Left cardiac atrium (tissue), 4 donors: Measurements from ENCODE around the gene IL18R1. TPM values are rescaled to one million over a fixed set of nuclear protein-coding genes. Genes with fewer than 3 reads are reported as not detected.
A peak's percentile ranks its signal among the peaks of the same experiment; 100 is the strongest.

ENCODE experiments used
- ATAC-seq, 2 donors: fragments of 200-7000 bp; cut with Tn5 transposase; one replicate each; pipeline ENCODE4 v1.9.1; 2020; ENCODE audit warnings: mild to moderate bottlenecking in 2 of 2, moderate library complexity in 2 of 2
- DNase-seq: peaks from one replicate; pipeline ENCODE4 v3.0.0-alpha.2; 2020
- intact Hi-C, 2 donors: fragments of 100-400 bp; cut with DNase I; formaldehyde crosslinking; loops; one replicate each; pipeline versions ENCODE4 v1.14.1 to v1.15.1; 2022 to 2023
- total RNA-seq, 2 donors: library from RNA; stranded (reverse); fragmentation: NEBNext Ultra II Directional; extraction: Animal tissue kit (Norgen Biotek cat#: 25700); gene quantifications; one replicate each; pipeline ENCODE4 v1.2.1, GENCODE V29; 2021
- donor health status: DM: no; HTN: yes; CAD: no.
- donor health status: DM: no; HTN: yes; CAD: no; lungs with severe emphysema.
- donor health status: DM: yes; HTN: yes; CAD: no.
- donor health status: Dilated cardiomyopathy.

Gene IL18R1
- total RNA-seq, 2 donors from 2014 or later, result 1.2 to 5.5 TPM

DNA sequence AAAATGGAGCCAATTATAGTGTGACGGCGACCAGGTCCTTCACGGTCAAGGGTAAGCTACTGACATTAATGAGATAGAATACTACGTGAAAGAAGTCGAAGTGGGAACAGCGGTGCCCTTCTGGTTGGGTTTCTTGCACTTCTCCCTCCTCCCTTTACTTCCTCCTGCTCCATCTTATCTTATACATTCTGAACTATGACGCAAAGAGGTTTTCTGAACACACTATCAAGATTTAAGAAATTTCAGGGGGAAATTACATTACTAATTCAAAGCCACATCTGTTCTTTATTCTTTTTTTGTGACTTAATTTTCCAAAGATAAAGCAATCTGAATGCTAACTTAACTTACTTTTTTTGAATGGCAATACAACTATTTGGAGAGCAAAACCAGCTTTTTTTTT lies 14.8 kb upstream of the IL18R1 start:
- ATAC-seq (no peak), DNase-seq (no peak)
- intact Hi-C loops, result no loop called here

- DNase-seq (no peak), ATAC-seq (no peak)
- intact Hi-C loops, result no loop called here
These were observed 12.7 kb upstream of the IL18R1 start for GRCh38 chr2:102342888-102343287.

- intact Hi-C loops, result no loop called here
- ATAC-seq (no peak), DNase-seq (no peak)
These were observed 11.2 kb upstream of the IL18R1 start for GRCh38 chr2:102344397-102344796.

- ATAC-seq, result no peak
- intact Hi-C loops, result no loop called here
- no peak for DNase-seq
These were observed 10.2 kb upstream of the IL18R1 start for GRCh38 chr2:102345329-102345920.

DNA sequence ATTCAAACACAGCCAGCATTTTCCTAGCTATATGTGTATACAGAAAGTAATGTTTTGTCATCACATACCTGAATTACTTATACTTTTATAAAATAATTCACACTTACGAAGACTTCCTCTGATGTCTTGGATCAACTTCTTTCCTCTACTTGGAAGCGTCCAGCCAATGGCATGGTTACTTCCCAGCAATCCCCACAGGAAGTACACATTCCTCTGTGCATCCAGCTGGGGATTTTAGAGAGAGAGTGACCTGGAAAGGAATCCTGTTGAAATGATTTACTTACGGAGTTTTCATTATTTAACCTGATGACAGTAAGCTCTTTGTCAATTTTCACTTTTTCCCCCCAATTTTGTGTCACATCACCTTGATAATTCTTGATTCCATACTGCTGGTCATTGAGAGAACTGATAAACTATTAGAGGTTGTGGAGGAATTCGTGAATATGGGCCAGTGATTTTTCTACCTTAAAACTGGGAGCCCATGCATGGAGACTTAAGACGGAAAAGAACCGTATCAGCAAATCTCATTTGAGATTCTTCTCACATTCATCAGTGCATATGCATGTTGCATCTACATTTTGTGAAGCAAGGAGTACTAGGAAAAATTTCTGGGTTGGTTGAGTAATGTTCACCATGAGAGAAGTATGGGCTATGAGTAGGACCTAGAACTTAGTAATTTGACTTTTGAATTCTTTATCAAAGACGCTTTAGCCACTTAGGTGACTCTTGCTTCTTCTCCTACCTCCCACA lies 9.0 kb upstream of the IL18R1 start:
- ATAC-seq (no peak), DNase-seq (no peak)
- intact Hi-C loops, result no loop called here

GRCh38 chr2:102350137-102350793 lies 5.3 kb upstream of the IL18R1 start:
- ATAC-seq (no peak), DNase-seq (no peak)
- intact Hi-C loops, result loop anchor here in 1 of 2 donors (10.0 kb wide), 1 partner anchor 335 kb away; no protein-coding TSS in a partner anchor

DNA sequence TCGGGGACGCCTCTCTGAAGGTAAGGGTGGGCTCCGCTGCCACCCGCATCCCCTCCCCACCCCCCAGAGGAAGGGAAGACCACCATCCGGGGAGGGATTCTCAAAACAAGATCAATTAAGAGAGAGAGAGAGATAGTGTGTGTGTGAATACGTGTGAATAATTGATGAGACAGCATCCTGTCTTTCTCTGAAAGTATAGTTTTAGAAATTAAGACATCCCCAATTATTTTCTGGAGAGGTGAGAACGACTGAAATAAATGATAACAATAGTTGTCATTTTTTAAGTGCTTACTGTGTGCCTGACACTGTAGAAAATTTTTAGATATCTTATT lies 751 bp downstream of the IL18R1 start:
- intact Hi-C loops, result loop anchor here in 1 of 2 donors (5.0 to 10.0 kb wide), 2 partner anchors 109 to 342 kb away; no protein-coding TSS in a partner anchor
- no peak for ATAC-seq
- DNase-seq, result no peak

- intact Hi-C loops, result loop anchor here in 1 of 2 donors (5.0 to 10.0 kb wide), 2 partner anchors 109 to 342 kb away; no protein-coding TSS in a partner anchor
- ATAC-seq, result no peak
- DNase-seq, result no peak
These were observed 1.1 kb downstream of the IL18R1 start for GRCh38 chr2:102356741-102357140.

DNA sequence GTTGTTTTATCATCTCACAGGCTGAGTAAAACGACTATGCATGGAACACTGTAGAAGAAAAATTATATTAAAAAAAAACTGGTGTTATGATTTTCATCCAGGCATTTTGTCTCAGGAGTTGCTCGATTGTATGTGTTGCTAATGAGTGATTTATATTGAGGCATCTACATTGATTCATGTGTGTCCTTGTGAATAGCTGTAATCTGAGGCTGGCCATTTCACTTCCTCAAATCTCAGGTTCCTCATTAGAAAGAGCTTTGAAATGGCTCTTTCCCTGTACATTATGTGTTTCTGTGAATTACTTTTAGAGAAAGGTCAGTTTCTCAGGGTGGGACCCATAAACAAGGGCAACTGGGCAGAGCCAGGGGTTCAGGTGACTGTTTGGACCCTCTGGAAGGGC lies 2.3 kb downstream of the IL18R1 start:
- no peak for DNase-seq
- intact Hi-C loops, result loop anchor here in 1 of 2 donors (5.0 to 10.0 kb wide), 2 partner anchors 111 to 343 kb away; no protein-coding TSS in a partner anchor
- no peak for ATAC-seq

DNA sequence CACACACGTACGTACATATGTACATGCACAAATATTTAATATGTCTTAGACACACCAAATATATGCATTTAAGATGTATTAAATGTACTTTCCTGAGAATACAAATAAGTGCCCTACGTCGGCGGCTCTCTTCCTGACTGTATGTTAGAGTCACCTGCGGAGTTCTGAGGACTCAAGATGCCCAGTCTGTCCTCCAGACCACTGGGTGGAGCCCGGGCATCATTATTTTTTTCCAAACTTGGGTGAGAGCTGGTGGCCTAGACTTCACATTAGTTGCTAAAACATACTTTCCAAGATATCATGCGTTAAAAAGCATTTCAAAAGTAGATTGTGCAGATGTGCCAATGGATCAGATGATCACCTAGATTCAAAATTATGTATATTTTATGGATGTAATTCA lies 2.9 kb downstream of the IL18R1 start:
- DNase-seq (no peak), ATAC-seq (no peak)
- intact Hi-C loops, result loop anchor here in 1 of 2 donors (5.0 to 10.0 kb wide), 2 partner anchors 111 to 344 kb away; no protein-coding TSS in a partner anchor

DNA sequence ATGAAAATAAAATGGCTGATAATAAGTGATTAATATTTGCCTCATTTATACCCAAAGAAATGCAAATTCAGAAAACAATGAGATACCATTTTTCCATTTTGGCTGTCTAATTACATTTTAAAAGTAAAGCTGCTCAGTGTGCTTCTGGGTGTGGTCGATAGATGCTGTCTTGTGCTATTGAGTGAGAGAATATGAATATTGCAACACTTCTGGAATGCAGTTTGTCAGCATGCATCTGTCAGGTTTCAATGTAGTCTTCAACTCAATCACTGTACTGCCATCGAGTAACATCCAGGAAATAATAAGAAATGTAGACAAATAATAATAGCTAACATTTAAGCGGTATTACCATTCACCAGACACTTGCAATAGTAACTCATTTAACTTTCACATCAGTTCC lies 3.9 kb downstream of the IL18R1 start:
- DNase-seq (no peak), ATAC-seq (no peak)
- intact Hi-C loops, result loop anchor here in 1 of 2 donors (5.0 to 10.0 kb wide), 2 partner anchors 112 to 345 kb away; no protein-coding TSS in a partner anchor

GRCh38 chr2:102361632-102362241 lies 6.1 kb downstream of the IL18R1 start:
- intact Hi-C loops, result no loop called here
- no peak for DNase-seq
- ATAC-seq, result no peak

DNA sequence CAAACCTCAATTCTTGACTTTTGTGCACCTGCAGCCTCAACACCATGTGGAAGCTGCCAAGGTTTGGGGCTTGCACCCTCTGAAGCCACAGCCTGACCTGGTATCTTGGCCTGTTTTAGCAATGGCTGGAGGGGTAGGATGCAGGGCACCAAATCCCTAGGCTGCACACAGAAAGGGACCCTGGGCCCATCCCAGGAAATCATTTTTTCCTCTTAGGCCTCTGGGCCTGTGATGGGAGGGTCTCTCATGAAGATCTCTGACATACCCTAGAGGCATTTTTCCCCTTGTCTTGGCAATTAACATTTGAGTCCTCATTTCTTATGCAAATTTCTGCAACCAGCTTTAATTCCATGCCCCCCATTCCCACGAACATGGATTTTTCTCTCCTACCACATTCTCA lies 10.2 kb downstream of the IL18R1 start:
- intact Hi-C loops, result no loop called here
- ATAC-seq (no peak), DNase-seq (no peak)

- intact Hi-C loops, result no loop called here
- no peak for ATAC-seq
These were observed 11.0 kb downstream of the IL18R1 start for GRCh38 chr2:102366406-102367112.

GRCh38 chr2:102367331-102367971 lies 11.9 kb downstream of the IL18R1 start:
- intact Hi-C loops, result no loop called here
- ATAC-seq (peak in 1 of 2 donors; percentile 30), DNase-seq (no peak)

More at GRCh38 chr2:102366406-102367112, 11.0 kb downstream of the IL18R1 start:
- no peak for DNase-seq

DNA sequence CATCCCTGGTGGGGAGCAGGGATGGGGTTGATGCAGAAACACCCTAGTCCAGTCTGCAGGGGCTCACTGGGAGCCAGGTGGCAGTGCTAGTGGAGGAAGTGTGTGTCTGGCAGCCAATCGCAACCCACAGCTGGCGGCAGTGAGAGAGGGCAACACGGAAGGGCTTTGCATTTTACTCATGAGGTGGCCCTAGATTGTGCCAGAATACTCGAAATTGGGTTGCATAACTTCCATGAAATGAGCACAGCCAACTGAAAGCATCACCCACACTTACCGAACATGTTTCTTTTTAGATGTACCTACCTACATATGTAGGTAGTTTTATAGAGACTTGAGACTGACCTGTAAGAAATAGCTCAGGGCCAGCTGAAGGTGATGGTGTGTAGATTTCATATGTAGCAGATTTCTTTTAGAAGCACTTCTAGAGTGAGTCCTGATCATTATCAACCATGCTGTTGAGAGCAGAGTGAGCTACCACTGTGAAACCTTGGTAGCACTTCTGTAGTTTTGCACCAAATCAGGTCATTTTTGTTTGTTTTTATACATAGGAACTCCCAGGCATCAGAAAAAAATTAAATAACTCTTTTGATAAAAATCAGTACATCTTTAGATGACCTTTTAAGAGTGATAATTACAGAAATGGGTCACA lies 13.0 kb downstream of the IL18R1 start:
- no peak for DNase-seq
- ATAC-seq, result no peak
- intact Hi-C loops, result no loop called here

DNA sequence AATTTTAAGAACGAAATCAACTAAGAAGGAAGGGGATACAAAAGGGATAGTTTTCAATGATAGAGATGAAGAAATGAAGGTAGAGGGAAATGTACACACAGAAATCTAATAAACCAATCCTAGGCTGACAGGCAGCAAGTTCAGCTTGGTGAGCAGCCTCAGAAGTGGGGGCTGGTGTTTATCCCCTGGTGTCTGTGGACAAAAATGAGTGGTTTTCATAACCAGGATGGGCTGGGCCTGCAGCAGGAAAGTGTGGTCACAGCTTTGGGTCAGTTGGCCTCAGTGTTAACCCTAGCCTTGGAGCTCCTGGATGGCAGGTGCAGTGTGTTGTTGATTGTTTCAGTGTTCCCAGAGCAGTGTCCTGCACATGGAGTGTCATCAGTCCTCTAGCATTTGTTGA lies 14.3 kb downstream of the IL18R1 start:
- DNase-seq (no peak), ATAC-seq (no peak)
- intact Hi-C loops, result no loop called here

GRCh38 chr2:102376052-102376591 lies 20.5 kb downstream of the IL18R1 start:
- ATAC-seq, result no peak
- intact Hi-C loops, result no loop called here
- DNase-seq, result no peak
